M059J (cell line): Measurements from ENCODE around the gene DIS3L2. TPM values are rescaled to one million over a fixed set of nuclear protein-coding genes. Genes with fewer than 3 reads are reported as not detected.
"Not testable (repeated sequence)": the region's sequence is repeated elsewhere in the genome, so short reads cannot be mapped to it uniquely, and the experiment has no call there.

Source experiments
- DNase-seq: peaks from one replicate; pipeline ENCODE4 v3.0.0-alpha.2; 2012; ENCODE audit warnings: low read depth
- total RNA-seq: library from RNA; depleted of rRNA; stranded (reverse); fragments of >200 nt; shearing (Covaris generic); gene quantifications from 2 replicates; pipeline ENCODE4 v1.2.3, GENCODE V29; 2014

Gene DIS3L2
- total RNA-seq, 1 experiment from 2014 or later = 10.6 TPM

DNA sequence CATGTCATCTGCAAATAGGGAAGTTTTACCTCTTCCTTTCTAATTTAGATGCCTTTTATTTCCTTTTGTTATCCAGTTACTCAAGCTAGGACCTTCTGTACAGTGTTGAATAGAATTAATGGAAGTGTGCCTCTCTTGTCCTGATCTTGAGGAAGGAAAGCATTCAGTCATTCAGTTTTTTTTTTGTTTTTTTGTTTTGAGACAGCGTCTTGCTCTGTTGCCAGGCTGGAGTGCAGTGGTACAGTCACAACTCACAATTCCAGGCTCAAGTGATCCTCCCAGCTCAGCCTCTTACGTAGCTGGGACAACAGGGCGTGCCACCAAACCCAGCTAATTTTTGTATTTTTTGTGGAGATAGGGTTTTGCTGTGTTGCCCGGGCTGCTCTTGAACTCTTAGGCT, 213.1 kb downstream of the DIS3L2 start:
- DNase-seq = no peak

DNA sequence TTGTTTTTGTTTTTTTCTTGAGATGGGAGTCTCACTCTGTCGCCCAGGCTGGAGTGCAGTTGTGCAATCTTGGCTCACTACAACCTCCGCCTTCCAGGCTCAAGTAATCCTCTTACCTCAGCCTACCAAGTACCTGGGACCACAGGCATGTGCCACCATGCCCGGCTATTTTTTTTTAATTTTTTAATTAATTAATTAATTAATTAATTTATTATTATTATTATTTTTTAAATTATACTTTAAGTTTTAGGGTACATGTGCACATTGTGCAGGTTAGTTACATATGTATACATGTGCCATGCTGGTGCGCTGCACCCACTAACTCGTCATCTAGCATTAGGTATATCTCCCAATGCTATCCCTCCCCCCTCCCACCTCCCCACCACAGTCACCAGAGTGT, 215.1 kb downstream of the DIS3L2 start:
- DNase-seq = not testable (repeated sequence)

DNA sequence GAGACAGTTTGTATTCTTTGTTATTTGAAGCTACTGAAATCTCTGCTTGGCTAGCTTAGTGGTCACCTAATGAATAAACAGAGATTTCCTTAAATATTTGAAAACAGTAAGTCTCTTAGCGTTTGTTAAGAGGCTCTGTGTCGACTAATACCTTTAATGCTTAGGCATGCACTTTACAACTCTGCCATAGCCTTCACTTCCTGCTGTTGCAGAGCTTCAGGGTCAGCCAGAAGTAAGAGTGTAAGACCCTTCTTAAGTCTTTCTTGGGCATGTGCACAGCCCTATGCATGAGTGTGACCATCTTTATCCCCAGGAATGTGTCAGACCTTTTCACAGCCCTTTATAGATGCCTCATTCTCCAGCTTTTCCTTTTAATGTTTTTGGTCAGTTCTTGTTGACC, 221.8 kb downstream of the DIS3L2 start:
- DNase-seq = no peak

DNA sequence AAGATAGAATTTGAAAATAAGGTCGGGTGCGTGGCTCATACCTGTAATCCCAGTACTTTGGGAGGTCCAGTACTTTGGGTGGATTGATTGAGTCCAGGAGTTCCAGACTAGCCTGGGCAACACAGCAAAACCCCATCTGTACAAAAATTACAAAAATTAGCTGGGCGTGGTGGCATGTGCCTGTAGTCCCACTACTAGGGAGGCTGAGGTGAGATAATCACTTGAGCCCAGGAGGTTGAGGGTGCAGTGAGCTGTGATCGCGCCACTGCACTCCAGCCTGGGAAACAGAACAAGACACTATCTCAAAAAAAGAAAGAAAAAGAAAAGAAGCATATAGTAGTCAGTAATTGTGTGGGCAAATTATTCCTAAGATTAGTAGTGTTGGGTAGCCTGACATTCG, 222.8 kb downstream of the DIS3L2 start:
- no peak for DNase-seq

DNA sequence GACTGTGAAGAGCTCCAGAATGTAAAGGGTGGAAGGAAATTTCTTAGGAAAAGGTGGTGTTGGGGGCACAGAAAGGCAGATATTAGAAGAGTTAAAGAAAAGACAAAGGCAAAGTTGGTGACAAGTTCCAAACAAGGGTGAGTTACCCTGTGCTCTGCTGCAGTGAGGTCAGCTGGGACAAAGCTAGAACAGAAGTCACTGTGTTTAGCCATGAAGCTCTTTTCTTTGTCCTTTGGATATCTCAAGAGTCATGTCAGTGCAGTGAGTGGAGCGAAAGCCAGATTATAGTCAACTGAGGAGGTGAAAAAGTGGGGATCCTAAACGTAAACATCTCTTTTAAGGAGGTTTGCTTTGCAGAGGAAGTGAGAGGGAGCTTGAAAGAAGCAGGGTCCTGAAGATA, 229.3 kb downstream of the DIS3L2 start:
- DNase-seq = no peak

DNA sequence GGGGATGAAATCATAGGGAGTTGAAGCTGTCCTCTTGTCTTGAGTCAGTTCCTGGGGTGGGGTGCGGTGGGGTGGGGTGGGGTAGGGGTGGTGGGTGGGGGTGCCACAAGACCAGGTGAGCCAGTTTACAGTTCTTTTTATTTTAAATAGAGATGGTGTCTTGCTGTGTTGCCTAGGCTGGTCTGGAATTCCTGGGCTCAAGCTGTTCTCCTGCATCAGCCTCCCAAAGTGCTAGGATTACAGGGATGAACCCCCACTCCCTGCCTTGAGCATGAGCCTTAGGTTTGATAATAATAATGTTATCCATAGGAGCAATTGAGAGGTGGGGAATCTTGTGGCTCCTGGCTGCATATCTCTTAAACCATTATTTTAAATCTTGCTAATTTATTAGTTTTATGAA, 234.0 kb downstream of the DIS3L2 start:
- no peak for DNase-seq

DNA sequence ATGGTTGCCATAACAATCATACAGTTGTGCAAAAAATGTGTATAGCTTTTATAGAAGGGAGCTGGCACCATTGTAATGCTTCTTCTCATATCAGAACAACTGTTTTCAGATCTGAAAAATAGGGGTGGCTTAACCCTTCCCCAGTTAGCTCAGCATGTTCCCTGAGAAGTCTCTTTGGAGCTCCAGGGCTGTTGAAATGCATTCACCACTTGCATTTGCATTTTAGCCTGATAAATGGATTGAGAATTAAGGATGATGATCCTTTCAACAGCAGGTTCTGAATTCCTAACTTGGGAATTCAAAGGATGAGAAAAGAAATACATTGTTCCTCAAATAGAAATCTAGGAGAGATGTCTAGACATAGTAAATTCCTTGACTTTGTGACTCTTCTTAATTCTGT, 235.3 kb downstream of the DIS3L2 start:
- no peak for DNase-seq

DNA sequence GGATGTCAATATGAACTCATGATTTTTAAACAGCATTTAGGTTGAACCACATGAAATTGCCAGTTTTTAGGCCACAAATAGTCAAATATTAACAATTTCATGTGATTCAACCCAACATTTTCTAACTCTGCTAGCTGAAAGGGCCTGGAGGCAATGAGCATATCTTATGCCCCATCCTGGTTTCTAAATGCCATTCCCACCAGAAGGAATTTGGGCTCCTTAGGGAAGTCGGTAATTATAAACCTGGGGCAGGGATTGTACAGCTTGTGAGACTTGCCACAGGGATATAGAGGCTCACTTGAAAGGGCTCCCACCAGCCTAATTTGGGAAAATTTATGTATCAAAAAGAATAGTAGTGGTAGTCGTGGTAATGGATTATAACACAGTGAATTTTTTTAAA, 238.7 kb downstream of the DIS3L2 start:
- DNase-seq = peak; percentile 1

DNA sequence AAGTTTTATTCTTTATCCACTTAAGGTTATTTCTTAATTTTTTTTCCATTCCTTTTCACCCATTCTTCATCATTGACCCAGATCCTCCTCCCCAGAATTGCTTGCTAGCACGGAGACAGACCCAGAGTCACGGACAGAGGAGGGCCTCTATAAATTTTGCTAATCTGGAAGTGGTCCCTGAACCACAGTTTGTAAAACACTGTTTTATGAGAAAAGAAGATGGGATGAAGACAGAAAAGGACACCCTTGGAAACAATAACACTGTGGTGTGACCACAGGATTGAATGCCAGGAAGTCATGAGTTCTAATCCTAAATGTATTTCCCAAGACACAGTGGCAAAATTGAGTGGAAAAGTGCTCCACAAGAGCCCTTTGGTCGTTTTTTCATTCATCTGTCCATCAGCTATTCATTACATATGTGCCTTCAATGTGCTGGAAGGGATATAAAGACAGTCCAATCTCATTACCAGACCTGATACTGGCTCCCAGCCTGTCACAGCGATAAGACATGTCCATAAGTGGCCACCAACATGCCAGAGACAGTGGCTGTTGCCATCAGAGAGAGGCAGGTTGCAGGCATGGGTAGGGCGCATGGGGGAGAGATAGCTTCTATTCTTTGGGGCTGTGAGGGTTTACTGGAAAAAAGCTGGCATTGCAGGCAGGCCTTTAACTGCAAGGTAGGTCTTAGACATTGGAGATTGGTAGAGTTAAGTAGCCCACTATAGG, 241.8 kb downstream of the DIS3L2 start:
- DNase-seq = no peak

DNA sequence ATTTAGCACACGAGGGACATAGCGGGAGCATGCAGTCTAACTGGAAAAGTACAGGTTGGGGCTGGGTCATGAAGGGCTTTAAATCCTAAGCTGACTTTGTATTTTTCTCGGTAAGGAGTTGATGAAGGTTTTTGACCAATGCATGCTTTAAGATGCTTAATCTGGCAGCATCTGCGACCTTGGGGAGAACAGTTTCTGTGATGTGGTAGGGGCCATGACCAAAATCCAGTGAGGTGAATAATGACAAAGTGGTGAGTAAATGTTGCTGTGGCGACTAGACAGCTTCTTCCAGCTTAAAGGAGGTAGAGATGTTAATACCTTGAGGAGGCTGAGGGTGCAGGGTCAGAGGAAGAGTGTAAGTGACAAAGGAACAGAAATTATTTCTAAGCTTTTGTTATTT, 242.4 kb downstream of the DIS3L2 start:
- peak; percentile 33 for DNase-seq

DNA sequence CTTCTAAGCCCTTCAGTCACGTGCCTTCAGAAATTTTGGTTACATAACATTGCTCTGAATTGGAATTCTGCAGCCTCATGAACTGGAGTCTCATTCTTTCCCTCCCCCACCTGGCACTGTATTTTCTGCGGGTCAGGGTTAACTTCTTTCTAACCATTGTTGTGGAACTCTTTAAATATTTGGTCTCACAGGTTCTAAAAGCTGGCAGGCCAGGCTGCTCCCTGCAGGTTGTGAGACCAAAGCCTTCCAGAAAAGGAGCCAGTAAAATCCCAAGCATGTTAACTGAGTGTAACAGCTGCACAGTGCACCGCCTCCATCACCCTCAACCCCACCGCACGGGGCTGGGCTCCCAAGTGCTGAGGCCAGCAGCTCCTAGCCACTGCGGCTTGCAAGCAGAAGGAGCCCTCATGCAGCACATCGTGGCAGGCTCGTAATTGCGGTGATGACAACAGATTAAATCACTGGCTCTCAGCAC, 243.0 kb downstream of the DIS3L2 start:
- DNase-seq = no peak

DNA sequence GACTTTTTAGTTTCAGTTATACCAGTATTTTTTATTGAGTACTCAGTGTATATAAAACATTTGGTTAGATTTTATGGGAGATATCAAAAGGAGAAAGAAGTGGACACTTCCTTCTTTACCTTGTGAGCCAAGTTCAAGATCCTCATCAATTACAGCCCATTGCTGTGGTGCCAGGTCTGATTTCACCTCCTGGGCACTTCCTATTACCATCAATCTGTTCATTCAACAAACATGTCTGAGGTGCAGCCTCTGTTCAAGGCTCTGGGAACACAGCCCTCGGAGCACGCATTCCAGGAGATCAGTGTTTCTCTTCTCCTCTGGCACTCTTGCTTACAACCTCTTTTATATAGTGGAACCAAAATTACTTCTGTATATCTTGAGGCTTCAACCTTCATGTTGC, 245.7 kb downstream of the DIS3L2 start:
- no peak for DNase-seq

DNA sequence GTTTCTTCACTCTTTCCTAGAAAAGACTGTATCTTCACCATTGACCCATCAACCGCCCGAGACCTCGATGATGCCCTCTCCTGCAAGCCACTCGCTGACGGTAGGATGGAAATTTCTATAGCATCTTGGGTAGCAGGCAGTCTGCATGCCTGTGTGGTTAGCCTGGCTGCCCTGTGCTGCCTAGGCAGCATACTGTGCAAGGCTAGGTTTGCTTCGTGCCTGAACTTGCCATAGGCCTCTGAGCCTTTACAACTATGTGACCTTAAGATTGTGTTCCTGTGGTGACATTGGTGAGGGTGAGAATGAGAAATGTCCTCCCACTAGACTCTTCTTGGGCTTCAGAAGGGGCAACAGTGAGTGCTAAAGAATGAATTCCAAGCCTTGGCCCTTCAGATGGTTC, 248.8 kb downstream of the DIS3L2 start:
- DNase-seq = no peak

DNA sequence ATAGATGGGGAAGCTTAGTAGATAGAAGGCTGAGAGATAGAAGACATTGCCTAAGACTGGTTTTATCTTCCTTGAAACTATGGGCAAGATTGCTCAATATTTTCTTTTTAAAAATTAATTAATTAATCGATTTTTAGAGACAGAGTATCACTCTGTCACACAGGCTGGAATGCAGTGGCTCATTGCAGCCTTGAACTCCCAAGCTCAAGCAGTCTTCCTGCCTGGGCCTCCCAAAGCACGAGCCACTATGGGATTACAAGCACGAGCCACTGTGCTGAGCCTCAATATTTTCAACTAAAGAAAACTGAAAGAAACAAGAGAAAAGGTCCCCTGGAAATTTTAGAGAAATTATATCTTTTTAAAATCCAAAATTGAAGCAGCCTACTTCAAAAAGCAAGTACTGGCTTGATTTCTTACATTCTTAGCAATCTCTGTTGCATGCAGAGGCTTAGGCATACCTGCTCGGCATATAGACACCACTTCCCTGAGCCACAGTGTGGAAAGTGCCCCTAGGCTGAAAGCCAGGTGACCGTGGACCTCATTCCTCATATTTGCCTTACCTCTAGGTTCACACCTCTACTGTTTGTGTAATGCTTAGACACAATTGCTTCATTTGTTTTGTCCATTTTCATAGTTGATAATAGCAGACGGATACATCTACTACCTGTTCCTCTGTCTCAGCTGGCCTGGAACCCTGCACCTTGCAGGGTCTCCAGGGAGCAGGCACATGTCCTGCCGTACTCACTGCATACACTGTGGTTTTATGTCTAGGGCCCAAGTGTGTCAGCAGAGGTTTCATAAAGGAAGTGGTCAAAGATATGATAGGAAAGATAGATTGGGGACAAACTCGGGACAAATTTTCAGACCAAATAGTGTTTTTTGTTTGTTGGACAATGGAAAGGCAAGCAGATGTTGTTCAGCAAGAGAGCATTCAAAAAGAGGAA, 250.5 kb downstream of the DIS3L2 start:
- no peak for DNase-seq

DNA sequence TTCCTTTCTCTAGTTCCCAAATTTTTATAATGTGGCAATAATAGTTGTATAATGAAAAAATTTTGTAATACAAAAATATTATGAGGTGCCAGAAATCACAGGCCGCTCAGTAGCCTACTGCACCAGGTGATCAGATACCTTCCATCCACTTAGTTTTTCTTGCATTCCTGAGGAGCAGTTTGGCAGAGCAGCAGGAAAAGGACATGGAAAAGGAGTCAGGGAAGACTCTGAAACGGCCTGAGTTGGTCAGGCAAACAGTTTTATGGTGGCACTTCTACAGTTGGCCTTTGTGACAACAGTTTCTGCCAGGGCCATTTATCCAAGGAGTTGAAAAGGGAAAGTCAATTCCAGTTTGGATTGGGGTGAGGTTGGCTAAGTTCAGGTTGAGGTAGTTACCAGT, 251.7 kb downstream of the DIS3L2 start:
- no peak for DNase-seq

DNA sequence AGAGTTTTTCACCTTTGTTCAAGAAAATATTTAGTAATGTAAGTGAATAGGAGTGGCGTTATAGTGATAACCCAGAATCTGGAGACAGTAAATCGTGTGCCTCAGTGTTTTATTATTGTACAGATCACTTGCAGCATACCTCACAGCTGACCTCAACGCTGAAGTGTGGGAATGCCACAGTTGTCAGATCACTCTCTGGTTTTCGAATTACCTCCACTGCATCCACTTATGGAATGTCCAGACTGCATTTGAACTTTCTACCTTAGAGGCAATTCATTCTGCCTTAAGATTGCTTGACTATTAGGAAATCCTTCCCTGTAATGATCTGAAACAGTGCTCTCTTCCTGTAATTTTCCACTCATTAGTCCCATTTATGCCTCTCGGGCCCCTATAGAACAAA, 252.5 kb downstream of the DIS3L2 start:
- DNase-seq = no peak

DNA sequence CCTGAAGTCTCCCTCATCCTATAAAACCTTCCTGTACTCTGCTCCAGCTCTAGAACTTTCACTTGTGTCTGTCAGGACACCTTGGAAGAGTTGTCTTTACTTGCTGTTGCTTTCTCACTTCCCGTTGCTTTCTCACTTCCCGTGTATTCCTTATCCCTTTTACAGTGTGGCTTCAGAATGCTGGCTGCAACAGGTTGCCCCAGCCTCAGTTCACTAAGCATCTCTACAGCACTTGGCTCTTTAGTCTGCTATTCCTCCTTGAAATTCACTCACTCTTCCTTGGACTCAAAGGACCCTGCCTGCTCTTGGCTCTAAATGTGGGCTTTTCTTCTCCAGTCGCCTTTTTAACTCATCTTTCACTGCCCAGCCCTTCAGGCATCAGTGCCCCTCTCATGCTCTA, 254.5 kb downstream of the DIS3L2 start:
- no peak for DNase-seq

DNA sequence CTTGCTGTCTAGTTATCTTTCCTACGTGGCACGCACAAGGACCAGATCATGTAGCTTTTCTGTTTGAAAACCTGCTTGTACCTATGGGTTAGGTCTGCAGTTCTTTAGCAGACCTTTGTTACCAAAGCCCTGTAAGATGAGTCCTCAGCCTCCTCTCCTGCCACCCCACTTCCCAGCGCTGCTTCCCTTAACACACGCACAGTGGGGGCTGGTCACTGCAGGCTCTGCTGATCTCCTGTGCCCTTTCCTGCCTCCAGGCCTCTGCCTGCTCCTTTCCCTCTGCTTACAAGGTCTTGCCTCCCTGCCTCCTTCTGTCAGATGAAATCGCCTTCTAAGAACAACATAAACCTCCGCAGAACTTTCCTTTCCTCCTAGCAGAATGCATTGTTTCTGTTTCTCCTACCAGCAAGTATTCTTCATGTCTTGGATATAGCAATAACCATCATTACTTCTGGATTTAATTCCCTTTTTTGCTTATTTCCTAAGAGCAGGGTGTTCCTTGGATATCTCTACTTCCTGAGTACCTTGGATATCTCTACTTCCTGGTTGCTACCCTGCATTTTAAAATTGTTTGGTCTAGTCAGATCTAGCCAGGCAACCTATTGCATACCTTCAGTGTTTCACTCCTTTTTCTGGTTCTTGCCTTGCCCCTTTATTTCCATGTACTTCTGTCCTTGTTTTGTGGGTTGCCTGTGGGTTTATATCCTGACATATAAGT, 257.4 kb downstream of the DIS3L2 start:
- no peak for DNase-seq

DNA sequence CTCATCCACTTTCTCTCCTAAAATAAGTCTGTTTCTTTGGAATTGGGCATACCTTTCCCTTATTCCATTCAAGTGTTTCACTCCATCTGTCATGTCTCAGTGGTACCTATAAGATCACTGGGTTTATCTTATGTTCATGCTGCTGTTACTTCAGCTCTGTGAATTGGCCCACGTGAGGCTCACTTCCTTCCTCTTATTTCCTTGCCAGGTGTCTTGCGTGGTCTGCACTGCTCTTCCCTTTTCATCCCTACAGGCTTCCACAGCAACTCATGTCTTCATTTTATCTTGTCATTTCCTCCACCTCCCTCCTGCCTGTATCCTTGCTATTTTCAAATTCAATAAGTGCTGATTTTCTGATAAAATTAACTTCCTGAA, 258.0 kb downstream of the DIS3L2 start:
- DNase-seq = no peak

DNA sequence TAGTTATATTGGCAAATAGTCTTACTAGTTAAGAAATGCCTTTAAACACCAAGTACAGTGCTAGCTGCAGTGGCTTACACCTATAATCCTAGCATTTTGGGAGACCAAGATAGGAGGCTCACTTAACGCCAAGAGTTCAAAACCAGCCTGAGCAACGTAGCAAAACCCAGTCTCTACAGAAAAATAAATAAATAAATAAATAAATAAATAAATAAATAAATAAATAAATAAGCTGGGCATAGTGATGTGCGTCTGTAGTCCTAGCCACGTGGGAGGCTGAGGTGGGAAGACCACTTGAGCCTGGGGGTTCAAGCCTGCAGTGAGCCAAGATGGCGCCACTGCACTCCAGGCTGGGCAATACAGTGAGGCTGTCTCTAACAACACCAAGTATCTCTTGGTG, 258.4 kb downstream of the DIS3L2 start:
- no peak for DNase-seq

DNA sequence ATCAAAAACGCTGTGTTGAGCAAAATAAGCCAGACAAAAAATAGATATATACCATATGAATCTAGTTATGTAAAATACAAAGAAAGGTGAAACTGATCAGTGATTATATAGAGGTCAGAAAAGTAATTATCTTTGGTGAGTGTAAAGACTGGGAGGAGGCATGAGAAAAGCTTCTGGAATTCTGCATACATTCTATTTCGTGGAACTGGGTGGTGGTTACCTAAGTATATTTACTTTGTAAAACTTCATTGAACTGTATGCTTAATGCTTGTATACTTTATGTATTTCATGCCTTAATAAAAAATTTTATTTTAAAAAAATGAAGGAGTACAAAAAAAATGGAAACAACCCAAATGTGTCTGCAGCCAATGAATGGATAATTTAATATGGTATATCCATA, 263.9 kb downstream of the DIS3L2 start:
- DNase-seq = no peak

DNA sequence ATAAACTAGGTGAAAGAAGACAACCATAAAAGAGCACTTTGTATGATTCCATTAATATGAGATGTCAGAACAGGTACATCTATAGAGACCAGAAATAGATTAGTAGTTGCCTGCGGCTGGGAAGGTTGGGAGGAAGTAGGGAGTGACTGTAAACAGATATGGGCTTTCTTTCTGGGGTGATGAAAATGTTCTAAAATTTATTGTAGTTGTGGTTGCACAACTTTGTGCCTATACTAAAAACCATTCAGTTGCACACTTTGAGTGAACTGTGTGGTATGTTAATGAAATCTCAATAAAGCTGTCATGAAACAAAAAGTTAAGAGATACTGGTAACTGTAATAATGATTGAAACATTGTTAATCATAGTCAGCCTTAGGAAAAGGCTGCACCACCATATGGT, 264.4 kb downstream of the DIS3L2 start:
- no peak for DNase-seq
